Measurements from ENCODE around the gene CFAP65. TPM values are rescaled to one million over a fixed set of nuclear protein-coding genes. Genes with fewer than 3 reads are reported as not detected.

The CFAP65 gene
- total RNA-seq, 2 donors from 2014 or later = 4.4 TPM; not detected in 1

DNA sequence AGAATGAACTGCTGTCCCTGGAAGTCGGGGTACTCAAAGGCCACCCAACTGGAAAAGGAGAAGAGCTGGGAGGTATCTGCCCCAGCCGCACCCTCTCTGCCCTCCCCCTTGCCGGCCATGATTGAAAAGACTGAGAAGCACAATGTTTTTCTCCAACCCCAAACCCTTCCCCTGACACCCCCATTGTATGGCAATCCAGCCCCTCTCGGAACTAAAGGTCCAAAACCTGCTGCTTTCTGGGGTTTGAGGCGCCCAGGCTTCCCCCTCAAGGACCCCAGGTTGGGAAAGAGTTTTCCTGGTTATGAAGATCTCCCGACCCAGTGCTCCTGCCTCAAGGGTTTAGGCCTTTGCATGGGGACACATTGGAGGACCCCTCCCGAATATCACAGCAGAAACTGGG, 49.1 kb downstream of the CFAP65 start:
- intact Hi-C loops (cut with DNase I) = no loop called here
- WGBS = 7% methylated on average over 7 of the region's 7 CpGs
- no peak for DNase-seq (ENCODE audit: low spot score)
- H3K36me3 ChIP-seq = no peaks in the 10 kb centered on the region
- peaks cover 9% of the 10 kb centered on the region for H3K27me3 ChIP-seq (replicated peaks; ENCODE audit: insufficient read depth)
- peaks cover 21% of the 10 kb centered on the region for H3K4me1 ChIP-seq (replicated peaks)
- TF ChIP-seq POLR2AphosphoS5 (IDR thresholded peaks at IDR 0.05) = no peak
- H3K9me3 ChIP-seq = no peaks in the 10 kb centered on the region
- no peak overlapping the region for H3K4me3 ChIP-seq
- no peak overlapping the region for H3K27ac ChIP-seq

DNA sequence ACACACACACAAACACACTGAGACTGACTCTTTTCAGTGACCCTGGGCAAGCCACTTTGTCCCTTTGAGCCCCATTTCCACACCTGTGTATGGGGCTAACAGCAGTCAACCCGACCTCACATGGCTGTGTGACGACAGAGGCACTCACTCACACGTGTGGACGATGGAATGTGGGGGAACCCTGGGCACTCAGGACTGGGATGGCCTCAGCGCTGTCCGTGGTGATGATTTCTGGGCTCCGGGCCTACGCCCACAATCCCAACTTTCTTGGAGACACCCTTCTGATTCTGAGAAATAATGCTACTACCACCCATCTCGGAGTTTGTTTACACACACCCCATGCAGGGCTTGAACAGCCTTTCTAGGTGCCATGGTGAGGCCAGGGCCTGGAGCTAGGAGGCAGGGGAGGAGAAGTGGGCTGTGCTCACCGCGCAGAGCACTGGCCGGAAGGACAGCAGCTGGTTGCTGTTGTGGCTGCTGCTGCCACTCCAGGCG, 49.6 kb downstream of the CFAP65 start:
- intact Hi-C loops (cut with DNase I) = no loop called here
- Histone ChIP-seq H3K27me3 (replicated peaks; ENCODE audit: insufficient read depth) (peaks cover 9% of the 10 kb centered on the region), H3K36me3 (no peaks in the 10 kb centered on the region), H3K4me1 (replicated peaks) (peaks cover 21% of the 10 kb centered on the region), H3K27ac (no peak overlapping the region), H3K9me3 (no peaks in the 10 kb centered on the region), H3K4me3 (no peak overlapping the region)
- no peak for DNase-seq (ENCODE audit: low spot score)
- WGBS = 8% methylated on average over 13 of the region's 13 CpGs
- TF ChIP-seq, protein P1, sequence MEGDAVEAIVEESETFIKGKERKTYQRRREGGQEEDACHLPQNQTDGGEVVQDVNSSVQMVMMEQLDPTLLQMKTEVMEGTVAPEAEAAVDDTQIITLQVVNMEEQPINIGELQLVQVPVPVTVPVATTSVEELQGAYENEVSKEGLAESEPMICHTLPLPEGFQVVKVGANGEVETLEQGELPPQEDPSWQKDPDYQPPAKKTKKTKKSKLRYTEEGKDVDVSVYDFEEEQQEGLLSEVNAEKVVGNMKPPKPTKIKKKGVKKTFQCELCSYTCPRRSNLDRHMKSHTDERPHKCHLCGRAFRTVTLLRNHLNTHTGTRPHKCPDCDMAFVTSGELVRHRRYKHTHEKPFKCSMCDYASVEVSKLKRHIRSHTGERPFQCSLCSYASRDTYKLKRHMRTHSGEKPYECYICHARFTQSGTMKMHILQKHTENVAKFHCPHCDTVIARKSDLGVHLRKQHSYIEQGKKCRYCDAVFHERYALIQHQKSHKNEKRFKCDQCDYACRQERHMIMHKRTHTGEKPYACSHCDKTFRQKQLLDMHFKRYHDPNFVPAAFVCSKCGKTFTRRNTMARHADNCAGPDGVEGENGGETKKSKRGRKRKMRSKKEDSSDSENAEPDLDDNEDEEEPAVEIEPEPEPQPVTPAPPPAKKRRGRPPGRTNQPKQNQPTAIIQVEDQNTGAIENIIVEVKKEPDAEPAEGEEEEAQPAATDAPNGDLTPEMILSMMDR (IDR thresholded peaks at IDR 0.05) = no peak
- TF ChIP-seq POLR2A (IDR thresholded peaks at IDR 0.05) (no peak), POLR2AphosphoS5 (IDR thresholded peaks at IDR 0.05) (no peak)

DNA sequence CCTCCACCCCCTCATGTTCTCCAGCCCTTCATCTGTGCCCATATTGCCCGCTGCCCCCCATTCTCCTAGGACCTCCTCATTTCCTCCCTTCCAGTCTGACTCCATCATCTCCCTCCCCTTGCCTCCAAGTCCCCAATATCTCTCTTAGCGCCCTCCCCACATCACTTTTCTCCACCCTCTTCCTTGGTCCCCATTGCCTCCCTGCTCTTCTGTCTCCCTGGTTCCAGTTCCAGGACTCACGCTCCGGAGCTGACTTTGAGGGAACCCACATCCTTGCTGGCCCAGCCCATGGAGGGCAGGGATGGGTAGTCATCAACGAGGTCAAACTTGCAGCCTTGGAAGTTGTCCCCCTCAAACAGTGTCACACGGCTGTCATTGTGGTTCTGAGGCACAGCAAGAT, 50.7 kb downstream of the CFAP65 start:
- WGBS = 8% methylated on average over 6 of the region's 6 CpGs
- DNase-seq (ENCODE audit: low spot score) = no peak
- no peak overlapping the region for H3K27ac ChIP-seq
- no peaks in the 10 kb centered on the region for H3K9me3 ChIP-seq
- TF ChIP-seq POLR2AphosphoS5 (IDR thresholded peaks at IDR 0.05) = no peak
- TF ChIP-seq, protein P1 (IDR thresholded peaks at IDR 0.05) = no peak
- no peak for TF ChIP-seq POLR2A (IDR thresholded peaks at IDR 0.05)
- H3K36me3 ChIP-seq = no peaks in the 10 kb centered on the region
- peaks cover 9% of the 10 kb centered on the region for H3K27me3 ChIP-seq (replicated peaks; ENCODE audit: insufficient read depth)
- no peak overlapping the region for H3K4me3 ChIP-seq
- intact Hi-C loops (cut with DNase I) = no loop called here
- peaks cover 16% of the 10 kb centered on the region for H3K4me1 ChIP-seq (replicated peaks)

DNA sequence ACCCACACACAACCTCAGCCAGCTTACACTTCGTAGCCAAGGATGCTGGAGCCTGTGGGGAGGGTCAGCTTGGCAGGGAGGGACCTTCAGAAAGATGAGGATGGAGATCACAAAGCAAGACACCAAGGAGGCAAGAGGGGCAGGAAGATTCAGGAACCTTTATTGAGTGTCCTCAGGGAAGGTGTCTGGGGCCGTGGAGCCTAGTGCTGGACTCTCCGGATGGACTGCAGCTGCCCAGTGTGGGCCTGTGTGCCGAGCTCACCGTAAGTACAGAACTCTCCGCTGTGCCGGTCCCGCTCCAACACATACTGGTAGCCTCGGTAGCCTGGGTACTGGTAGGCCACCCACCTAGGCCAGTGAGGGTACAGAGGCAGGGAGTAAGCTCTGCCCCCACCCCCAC, 51.3 kb downstream of the CFAP65 start:
- Histone ChIP-seq H3K4me3 (no peak overlapping the region), H3K36me3 (no peaks in the 10 kb centered on the region), H3K4me1 (replicated peaks) (peaks cover 16% of the 10 kb centered on the region), H3K9me3 (no peaks in the 10 kb centered on the region), H3K27ac (no peak overlapping the region), H3K27me3 (replicated peaks; ENCODE audit: insufficient read depth) (peaks cover 9% of the 10 kb centered on the region)
- intact Hi-C loops (cut with DNase I) = no loop called here
- no peak for DNase-seq (ENCODE audit: low spot score)
- 13% methylated on average over 9 of the region's 9 CpGs for WGBS
- TF ChIP-seq, protein P1 (IDR thresholded peaks at IDR 0.05) = no peak
- TF ChIP-seq POLR2AphosphoS5 (IDR thresholded peaks at IDR 0.05) (no peak), POLR2A (IDR thresholded peaks at IDR 0.05) (no peak)

DNA sequence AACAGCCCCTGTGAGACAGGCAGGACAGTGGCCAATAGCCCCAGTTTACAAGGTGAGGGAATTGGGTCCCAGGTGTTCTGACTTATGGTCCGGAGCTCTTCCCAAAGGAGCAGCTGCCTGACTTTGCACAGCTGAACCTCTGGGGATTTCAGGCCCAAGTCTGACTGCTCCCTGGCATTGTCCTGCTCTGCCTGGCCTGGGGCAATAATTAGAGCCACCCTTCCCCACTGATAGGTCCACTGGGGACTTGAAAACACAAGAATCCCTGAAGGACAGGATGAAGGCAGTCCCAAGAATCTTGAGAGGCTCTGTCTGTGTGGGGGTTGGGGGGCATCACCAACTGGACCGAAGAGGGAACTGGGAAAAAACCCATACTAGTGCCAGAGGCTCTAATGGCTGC, 52.7 kb downstream of the CFAP65 start:
- Histone ChIP-seq H3K36me3 (no peaks in the 10 kb centered on the region), H3K4me1 (replicated peaks) (peaks cover 10% of the 10 kb centered on the region), H3K9me3 (no peaks in the 10 kb centered on the region), H3K27ac (no peak overlapping the region), H3K27me3 (replicated peaks; ENCODE audit: insufficient read depth) (peaks cover 11% of the 10 kb centered on the region), H3K4me3 (no peak overlapping the region)
- intact Hi-C loops (cut with DNase I) = no loop called here
- WGBS = 49% methylated on average over 2 of the region's 2 CpGs
- TF ChIP-seq POLR2AphosphoS5 (IDR thresholded peaks at IDR 0.05) = no peak
- TF ChIP-seq, protein P1 (IDR thresholded peaks at IDR 0.05) = no peak
- TF ChIP-seq POLR2A (IDR thresholded peaks at IDR 0.05) = no peak
- DNase-seq (ENCODE audit: low spot score) = no peak
